ENCODE measurements around the gene ATP8A2.
"Not testable (repeated sequence)": the region's sequence is repeated elsewhere in the genome, so short reads cannot be mapped to it uniquely, and the experiment has no call there.

ATP8A2 gene

GRCh38 chr13:25774056-25774455, 402.3 kb downstream of the ATP8A2 start:
- not testable (repeated sequence) for H3K36me3 Mint-ChIP-seq (ENCODE audit: low read depth); H3K4me1 Mint-ChIP-seq (ENCODE audit: low read depth); H3K27me3 Mint-ChIP-seq (ENCODE audit: low read depth); H3K27ac Mint-ChIP-seq; H3K4me3 Mint-ChIP-seq; H3K9me3 Mint-ChIP-seq

- H3K9me3 Mint-ChIP-seq, result no peaks in the 10 kb centered on the region
- peaks cover 2% of the 10 kb centered on the region for H3K36me3 Mint-ChIP-seq (ENCODE audit: low read depth)
- H3K4me3 Mint-ChIP-seq, result no peak overlapping the region
- peaks cover 10% of the 10 kb centered on the region for H3K4me1 Mint-ChIP-seq (ENCODE audit: low read depth)
- H3K27ac Mint-ChIP-seq, result no peak overlapping the region
- peaks cover 2% of the 10 kb centered on the region for H3K27me3 Mint-ChIP-seq (ENCODE audit: low read depth)
Measured at GRCh38 chr13:25775275-25775674, 403.5 kb downstream of the ATP8A2 start.

GRCh38 chr13:25775986-25776385, 404.2 kb downstream of the ATP8A2 start:
- H3K4me3 Mint-ChIP-seq, result no peak overlapping the region
- H3K9me3 Mint-ChIP-seq, result no peaks in the 10 kb centered on the region
- H3K36me3 Mint-ChIP-seq (ENCODE audit: low read depth), result no peaks in the 10 kb centered on the region
- H3K27ac Mint-ChIP-seq, result no peak overlapping the region
- peaks cover 3% of the 10 kb centered on the region for H3K27me3 Mint-ChIP-seq (ENCODE audit: low read depth)
- peaks cover 7% of the 10 kb centered on the region for H3K4me1 Mint-ChIP-seq (ENCODE audit: low read depth)

GRCh38 chr13:25776722-25777121, 404.9 kb downstream of the ATP8A2 start:
- H3K9me3 Mint-ChIP-seq, result no peaks in the 10 kb centered on the region
- no peak overlapping the region for H3K27ac Mint-ChIP-seq

GRCh38 chr13:25777509-25777908, 405.7 kb downstream of the ATP8A2 start:
- Mint-ChIP-seq H3K27ac (no peak overlapping the region), H3K9me3 (no peaks in the 10 kb centered on the region), H3K4me3 (no peak overlapping the region), H3K36me3 (ENCODE audit: low read depth) (no peaks in the 10 kb centered on the region), H3K4me1 (ENCODE audit: low read depth) (no peaks in the 10 kb centered on the region), H3K27me3 (ENCODE audit: low read depth) (peaks cover 3% of the 10 kb centered on the region)

More at GRCh38 chr13:25776722-25777121, 404.9 kb downstream of the ATP8A2 start:
- peaks cover 3% of the 10 kb centered on the region for H3K27me3 Mint-ChIP-seq (ENCODE audit: low read depth)
- H3K4me1 Mint-ChIP-seq (ENCODE audit: low read depth), result no peaks in the 10 kb centered on the region
- H3K36me3 Mint-ChIP-seq (ENCODE audit: low read depth), result no peaks in the 10 kb centered on the region
- no peak overlapping the region for H3K4me3 Mint-ChIP-seq

GRCh38 chr13:25778365-25778764, 406.6 kb downstream of the ATP8A2 start:
- H3K27me3 Mint-ChIP-seq (ENCODE audit: low read depth), result peaks cover 3% of the 10 kb centered on the region
- H3K4me3 Mint-ChIP-seq, result no peak overlapping the region
- no peaks in the 10 kb centered on the region for H3K36me3 Mint-ChIP-seq (ENCODE audit: low read depth)
- no peak overlapping the region for H3K27ac Mint-ChIP-seq
- H3K4me1 Mint-ChIP-seq (ENCODE audit: low read depth), result no peaks in the 10 kb centered on the region
- H3K9me3 Mint-ChIP-seq, result no peaks in the 10 kb centered on the region

- Mint-ChIP-seq H3K4me3 (no peak overlapping the region), H3K36me3 (ENCODE audit: low read depth) (no peaks in the 10 kb centered on the region), H3K9me3 (no peaks in the 10 kb centered on the region), H3K4me1 (ENCODE audit: low read depth) (no peaks in the 10 kb centered on the region), H3K27me3 (ENCODE audit: low read depth) (peaks cover 3% of the 10 kb centered on the region), H3K27ac (no peak overlapping the region)
Measured at GRCh38 chr13:25778808-25779305, 407.1 kb downstream of the ATP8A2 start.

GRCh38 chr13:25783076-25783475, 411.3 kb downstream of the ATP8A2 start:
- Mint-ChIP-seq H3K36me3 (ENCODE audit: low read depth) (no peaks in the 10 kb centered on the region), H3K27ac (no peak overlapping the region), H3K27me3 (ENCODE audit: low read depth) (peaks cover 3% of the 10 kb centered on the region), H3K4me3 (no peak overlapping the region), H3K4me1 (ENCODE audit: low read depth) (peaks cover 2% of the 10 kb centered on the region), H3K9me3 (no peaks in the 10 kb centered on the region)

GRCh38 chr13:25783601-25784024, 411.8 kb downstream of the ATP8A2 start:
- Mint-ChIP-seq H3K4me1 (ENCODE audit: low read depth) (peaks cover 2% of the 10 kb centered on the region), H3K9me3 (no peaks in the 10 kb centered on the region), H3K36me3 (ENCODE audit: low read depth) (no peaks in the 10 kb centered on the region), H3K27ac (no peak overlapping the region), H3K4me3 (no peak overlapping the region), H3K27me3 (ENCODE audit: low read depth) (peaks cover 3% of the 10 kb centered on the region)

GRCh38 chr13:25784119-25784518, 412.3 kb downstream of the ATP8A2 start:
- Mint-ChIP-seq H3K4me3 (no peak overlapping the region), H3K4me1 (ENCODE audit: low read depth) (peaks cover 2% of the 10 kb centered on the region), H3K27me3 (ENCODE audit: low read depth) (peaks cover 3% of the 10 kb centered on the region), H3K27ac (no peak overlapping the region), H3K9me3 (no peaks in the 10 kb centered on the region), H3K36me3 (ENCODE audit: low read depth) (no peaks in the 10 kb centered on the region)

- not testable (repeated sequence) for H3K9me3 Mint-ChIP-seq; H3K36me3 Mint-ChIP-seq (ENCODE audit: low read depth); H3K4me3 Mint-ChIP-seq; H3K4me1 Mint-ChIP-seq (ENCODE audit: low read depth); H3K27me3 Mint-ChIP-seq (ENCODE audit: low read depth); H3K27ac Mint-ChIP-seq
Measured at GRCh38 chr13:25790137-25790536, 418.4 kb downstream of the ATP8A2 start.

- no peak overlapping the region for H3K4me3 Mint-ChIP-seq
- no peak overlapping the region for H3K27ac Mint-ChIP-seq
- no peaks in the 10 kb centered on the region for H3K27me3 Mint-ChIP-seq (ENCODE audit: low read depth)
- H3K36me3 Mint-ChIP-seq (ENCODE audit: low read depth), result no peaks in the 10 kb centered on the region
- peaks cover 2% of the 10 kb centered on the region for H3K9me3 Mint-ChIP-seq
- no peaks in the 10 kb centered on the region for H3K4me1 Mint-ChIP-seq (ENCODE audit: low read depth)
Measured at GRCh38 chr13:25795277-25795676, 423.5 kb downstream of the ATP8A2 start.

- Mint-ChIP-seq H3K36me3 (ENCODE audit: low read depth) (no peaks in the 10 kb centered on the region), H3K4me1 (ENCODE audit: low read depth) (no peaks in the 10 kb centered on the region), H3K27ac (no peak overlapping the region), H3K9me3 (peaks cover 9% of the 10 kb centered on the region), H3K27me3 (ENCODE audit: low read depth) (no peaks in the 10 kb centered on the region), H3K4me3 (no peak overlapping the region)
Measured at GRCh38 chr13:25796474-25796873, 424.7 kb downstream of the ATP8A2 start.

GRCh38 chr13:25798998-25799397, 427.2 kb downstream of the ATP8A2 start:
- H3K9me3 Mint-ChIP-seq, result peaks cover 20% of the 10 kb centered on the region
- peaks cover 9% of the 10 kb centered on the region for H3K36me3 Mint-ChIP-seq (ENCODE audit: low read depth)
- H3K27me3 Mint-ChIP-seq (ENCODE audit: low read depth), result no peaks in the 10 kb centered on the region
- H3K4me3 Mint-ChIP-seq, result no peak overlapping the region
- peaks cover 5% of the 10 kb centered on the region for H3K4me1 Mint-ChIP-seq (ENCODE audit: low read depth)
- H3K27ac Mint-ChIP-seq, result no peak overlapping the region

GRCh38 chr13:25800523-25800922, 428.7 kb downstream of the ATP8A2 start:
- Mint-ChIP-seq H3K27ac (no peak overlapping the region), H3K4me1 (ENCODE audit: low read depth) (peaks cover 7% of the 10 kb centered on the region), H3K9me3 (peaks cover 31% of the 10 kb centered on the region), H3K4me3 (no peak overlapping the region), H3K36me3 (ENCODE audit: low read depth) (peaks cover 14% of the 10 kb centered on the region), H3K27me3 (ENCODE audit: low read depth) (no peaks in the 10 kb centered on the region)

- H3K27ac Mint-ChIP-seq, result no peak overlapping the region
- no peaks in the 10 kb centered on the region for H3K27me3 Mint-ChIP-seq (ENCODE audit: low read depth)
- peaks cover 21% of the 10 kb centered on the region for H3K36me3 Mint-ChIP-seq (ENCODE audit: low read depth)
- no peak overlapping the region for H3K4me3 Mint-ChIP-seq
- H3K4me1 Mint-ChIP-seq (ENCODE audit: low read depth), result peaks cover 23% of the 10 kb centered on the region
- H3K9me3 Mint-ChIP-seq, result peaks cover 51% of the 10 kb centered on the region
Measured at GRCh38 chr13:25802579-25802978, 430.8 kb downstream of the ATP8A2 start.

Data from T-helper 1 cell treated with Interleukin-12 subunit alpha and Interleukin-12 subunit beta and Interleukin-4 antibody, amounts not matched to agents 30 μg/mL and 1 μg/mL, for 36 hours (primary cell).